ENCODE results near the gene MEIS1. TPM values are rescaled to one million over a fixed set of nuclear protein-coding genes. Genes with fewer than 3 reads are reported as not detected.

MEIS1 gene
- total and polyA plus RNA-seq, 2 donors (not counting 3 experiments of a cell fraction or from before 2014, with no cell fraction given) = 10.0 to 26.5 TPM

DNA sequence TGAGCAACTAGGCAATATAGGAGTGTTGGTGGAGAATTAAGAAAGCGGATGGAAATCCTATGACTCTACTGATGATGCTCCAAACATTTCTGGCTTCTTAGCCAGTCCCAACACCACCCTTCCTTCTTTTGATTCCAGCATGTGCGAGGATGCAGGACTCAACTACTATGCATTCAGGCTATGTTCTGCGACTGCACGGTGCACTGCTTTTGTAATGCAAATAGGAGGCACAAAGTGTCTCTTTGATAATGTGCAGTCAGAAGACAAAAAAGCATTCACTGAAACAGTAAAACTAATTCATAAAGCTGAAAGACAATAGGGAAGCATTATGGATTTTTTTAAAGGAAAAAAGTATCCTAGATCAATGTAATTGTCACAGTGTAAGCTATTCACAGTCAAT is 106.7 kb downstream of the MEIS1 start:
- no peak for FAIRE-seq
- Histone ChIP-seq H3K9ac (replicated peaks; ENCODE audit: extremely low read depth, insufficient read depth, low read length) (no peak overlapping the region), H3K79me2 (ENCODE audit: control insufficient read depth, insufficient read depth, low read length) (no peaks in the 10 kb centered on the region), H4K20me1 (replicated peaks; ENCODE audit: control insufficient read depth, extremely low read depth, insufficient read depth, low read length) (no peaks in the 10 kb centered on the region), H3K27ac (ENCODE audit: insufficient read depth, low read depth, low read length) (no peak overlapping the region), H3K4me1 (ENCODE audit: control insufficient read depth, extremely low read depth, insufficient read depth, low read length) (no peaks in the 10 kb centered on the region), H3K4me2 (ENCODE audit: insufficient read depth, low read length) (no peak overlapping the region), H3K36me3 (ENCODE audit: control insufficient read depth in 2 of 2, extremely low read depth in 1 of 2, insufficient read depth in 2 of 2, low read length in 2 of 2) (no peaks in the 10 kb centered on the region), H3K4me3 (replicated peaks in 1 of 3; ENCODE audit: insufficient read depth in 1 of 3, low read depth in 1 of 3, low read length in 3 of 3) (no peak overlapping the region), H3K9me3 (replicated peaks; ENCODE audit: control insufficient read depth, insufficient read depth, low read length) (no peaks in the 10 kb centered on the region), H3K9me1 (replicated peaks; ENCODE audit: control insufficient read depth, extremely low read depth, insufficient read depth, low read length) (no peaks in the 10 kb centered on the region), H2AFZ (ENCODE audit: low read depth, low read length) (no peak overlapping the region), H3K27me3 (ENCODE audit: control insufficient read depth in 2 of 2, insufficient read depth in 2 of 2, low read length in 2 of 2) (no peaks in the 10 kb centered on the region)
- BruUV-seq (replicated peaks) = no TSS peak
- CTCF ChIA-PET = interaction anchor here (1.2 to 1.5 kb wide), 2 partner anchors 14 to 24 kb away, joined by 3 read pairs; no protein-coding TSS in a partner anchor
- POLR2A ChIA-PET = no interaction called here
- dilution Hi-C loops (cut with MboI; ENCODE audit: extremely low pct_ligation_motif_present, low sequenced_read_pairs) = no loop called here
- intact Hi-C loops (cut with micrococcal nuclease) = no loop called here
- no peak for DNase-seq (ENCODE audit: low read depth, low spot score)
- no peak for TF ChIP-seq POLR2A (IDR thresholded peaks at IDR 0.05; ENCODE audit: low read depth, low read length)
- TF ChIP-seq, protein P1, sequence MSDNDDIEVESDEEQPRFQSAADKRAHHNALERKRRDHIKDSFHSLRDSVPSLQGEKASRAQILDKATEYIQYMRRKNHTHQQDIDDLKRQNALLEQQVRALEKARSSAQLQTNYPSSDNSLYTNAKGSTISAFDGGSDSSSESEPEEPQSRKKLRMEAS (IDR thresholded peaks at IDR 0.05; ENCODE audit: insufficient read depth, insufficient read length) = no peak
- no peak for TF ChIP-seq JUN (IDR thresholded peaks at IDR 0.05; ENCODE audit: borderline replicate concordance, insufficient read depth, insufficient read length, low read depth)
- TF ChIP-seq GATA2 (IDR thresholded peaks at IDR 0.05; ENCODE audit: insufficient read depth, insufficient read length, low read depth, low read length) = no peak
- no peak for TF ChIP-seq FOS (IDR thresholded peaks at IDR 0.05; ENCODE audit: borderline replicate concordance, insufficient read depth, low read length)
- TF ChIP-seq POLR2AphosphoS5 (IDR thresholded peaks at IDR 0.05; ENCODE audit: insufficient read depth, low read depth, low read length) = no peak
- TF ChIP-seq EZH2 (IDR thresholded peaks at IDR 0.05; ENCODE audit: borderline replicate concordance, low read depth, low read length, severe bottlenecking) = no peak
- TF ChIP-seq, protein P2, sequence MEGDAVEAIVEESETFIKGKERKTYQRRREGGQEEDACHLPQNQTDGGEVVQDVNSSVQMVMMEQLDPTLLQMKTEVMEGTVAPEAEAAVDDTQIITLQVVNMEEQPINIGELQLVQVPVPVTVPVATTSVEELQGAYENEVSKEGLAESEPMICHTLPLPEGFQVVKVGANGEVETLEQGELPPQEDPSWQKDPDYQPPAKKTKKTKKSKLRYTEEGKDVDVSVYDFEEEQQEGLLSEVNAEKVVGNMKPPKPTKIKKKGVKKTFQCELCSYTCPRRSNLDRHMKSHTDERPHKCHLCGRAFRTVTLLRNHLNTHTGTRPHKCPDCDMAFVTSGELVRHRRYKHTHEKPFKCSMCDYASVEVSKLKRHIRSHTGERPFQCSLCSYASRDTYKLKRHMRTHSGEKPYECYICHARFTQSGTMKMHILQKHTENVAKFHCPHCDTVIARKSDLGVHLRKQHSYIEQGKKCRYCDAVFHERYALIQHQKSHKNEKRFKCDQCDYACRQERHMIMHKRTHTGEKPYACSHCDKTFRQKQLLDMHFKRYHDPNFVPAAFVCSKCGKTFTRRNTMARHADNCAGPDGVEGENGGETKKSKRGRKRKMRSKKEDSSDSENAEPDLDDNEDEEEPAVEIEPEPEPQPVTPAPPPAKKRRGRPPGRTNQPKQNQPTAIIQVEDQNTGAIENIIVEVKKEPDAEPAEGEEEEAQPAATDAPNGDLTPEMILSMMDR (IDR thresholded peaks at IDR 0.05; ENCODE audit: extremely low read depth in 1 of 2, insufficient read depth in 1 of 2, low read depth in 1 of 2, low read length in 2 of 2) = no peak

All from endothelial cell of umbilical vein (primary cell).